K562 (cell line): ENCODE data around the gene WFIKKN1. TPM values are rescaled to one million over a fixed set of nuclear protein-coding genes. Genes with fewer than 3 reads are reported as not detected.

ENCODE experiments used
- ATAC-seq: fragments of 200-7000 bp; cut with Tn5 transposase; 3 replicates; pipeline ENCODE4 v1.9.1; 2020; ENCODE audit warnings: moderate library complexity
- BruUV-seq: library from RNA; stranded (reverse); fragments of 400-500 nt; replicated peaks from 2 replicates; lab custom pipeline; 2021; lab: Mats Ljungman, UMichigan
- CTCF ChIA-PET: fragments of 300-600 bp; formaldehyde crosslinking; extraction: SDS; loops from one replicate; lab custom pipeline; 2021; ENCODE audit warnings: low intra/inter-chr PET ratio; lab: Yijun Ruan, JAX
- POLR2A ChIA-PET: fragments of 300-600, 350-650 bp; sonication (Branson Sonifier 250); formaldehyde crosslinking; extraction: SDS; loops from one replicate; lab custom pipeline; 2021; ENCODE audit warnings: antibody characterized with exemption, inconsistent platforms; lab: Yijun Ruan, JAX
- DNase-seq, 4 experiments: peaks; one replicate each; pipeline versions ENCODE4 v3.0.0 to v3.0.0-alpha.2; 2011 to 2018; ENCODE audit warnings: low spot score in 3 of 4, mixed read lengths in 3 of 4; ENCODE audit errors: extremely low read depth in 1 of 4
- FAIRE-seq: peaks from 2 replicates; lab custom pipeline; 2011; peaks lifted over from hg19 to GRCh38; lab: Jason Lieb, UNC
- H2AFZ ChIP-seq: 2 replicates; pipeline ENCODE4 v1.6.0; 2011; ENCODE audit warnings: low read depth, low read length, control low read depth, inconsistent platforms
- H3K27ac ChIP-seq: fragments of 200-600 bp; 3 replicates; pipeline ENCODE4 v1.8.0; 2011; ENCODE audit warnings: low read depth, mild to moderate bottlenecking, control low read depth, inconsistent platforms, low read length, moderate library complexity, mixed read lengths; ENCODE audit errors: extremely low read depth
- H3K27me3 ChIP-seq, 2 experiments: fragments of 300-600 bp in 1 of 2; 2 replicates in 1 of 2; 3 replicates in 1 of 2; pipeline versions ENCODE4 v1.6.0 to v1.8.0; 2011; ENCODE audit warnings: inconsistent platforms in 2 of 2, low read length in 2 of 2, mild to moderate bottlenecking in 1 of 2, mixed read lengths in 1 of 2, moderate library complexity in 1 of 2; ENCODE audit not compliant: control insufficient read depth in 2 of 2, insufficient read depth in 2 of 2
- H3K36me3 ChIP-seq: fragments of 300-600 bp; 3 replicates; pipeline ENCODE4 v1.8.0; 2011; ENCODE audit warnings: mild to moderate bottlenecking, low read length, inconsistent platforms; ENCODE audit not compliant: control insufficient read depth, insufficient read depth
- H3K4me1 ChIP-seq, 2 experiments: fragments of 200-600 bp in 1 of 2; replicated peaks in 1 of 2; 2 replicates in 1 of 2; 3 replicates in 1 of 2; pipeline versions ENCODE4 v1.5.1 to v1.8.0; 2011; ENCODE audit warnings: inconsistent platforms in 2 of 2, low read length in 2 of 2, mild to moderate bottlenecking in 1 of 2, mixed read lengths in 1 of 2, moderate library complexity in 1 of 2; ENCODE audit not compliant: control insufficient read depth in 2 of 2, insufficient read depth in 2 of 2
- H3K4me2 ChIP-seq: 2 replicates; pipeline ENCODE4 v1.6.1; 2011; ENCODE audit warnings: low read length, control low read depth, inconsistent platforms, mixed read lengths; ENCODE audit not compliant: insufficient read depth
- H3K4me3 ChIP-seq: fragments of 200-600 bp; sonication (generic), shearing (Covaris generic); 2 replicates; pipeline ENCODE4 v1.5.1; 2016; ENCODE audit warnings: control low read depth, inconsistent platforms
- H3K79me2 ChIP-seq: fragments of 200-600 bp; 3 replicates; pipeline ENCODE4 v1.8.0; 2011; ENCODE audit warnings: low read length, inconsistent platforms; ENCODE audit not compliant: control insufficient read depth, insufficient read depth
- H3K9ac ChIP-seq, 2 experiments: 2 replicates each; pipeline versions ENCODE4 v1.6.0 to v1.6.1; 2011; ENCODE audit warnings: low read depth in 2 of 2, low read length in 2 of 2, control low read depth in 1 of 2, inconsistent platforms in 1 of 2, mild to moderate bottlenecking in 1 of 2, mixed read lengths in 1 of 2; ENCODE audit not compliant: insufficient read depth in 1 of 2
- H3K9me1 ChIP-seq: one replicate; pipeline ENCODE4 v1.6.0; 2011; ENCODE audit warnings: inconsistent platforms, mild to moderate bottlenecking, low read length, moderate library complexity; ENCODE audit not compliant: control insufficient read depth, insufficient read depth
- H3K9me3 ChIP-seq: replicated peaks from 2 replicates; pipeline ENCODE4 v1.5.1; 2011; ENCODE audit warnings: low read depth, low read length, inconsistent platforms; ENCODE audit not compliant: control insufficient read depth, insufficient read depth
- H4K20me1 ChIP-seq: replicated peaks from 2 replicates; pipeline ENCODE4 v1.6.1; 2011; ENCODE audit warnings: low read length, inconsistent platforms, mixed read lengths; ENCODE audit not compliant: control insufficient read depth, insufficient read depth
- CEBPG ChIP-seq, 3 experiments: fragments of 200-800 bp in 1 of 3; sonication (Bioruptor generic) in 1 of 3; sonication (generic) in 1 of 3; formaldehyde crosslinking in 1 of 3; IDR thresholded peaks in 2 of 3; conservative IDR thresholded peaks in 1 of 3; 2 replicates each; pipeline versions ENCODE4 v1.6.1 to v1.8.0; 2016 to 2022; ENCODE audit warnings: missing compliant biosample characterization in 2 of 3, missing genetic modification characterization in 2 of 3, mild to moderate bottlenecking in 1 of 3, missing genetic modification reagents in 1 of 3
- GABPB2 ChIP-seq: fragments of 250-450 bp; sonication (Bioruptor Pico); conservative IDR thresholded peaks from 2 replicates; pipeline ENCODE4 v1.5.1; 2021; ENCODE audit warnings: mild to moderate bottlenecking
- KLF16 ChIP-seq: IDR thresholded peaks from 2 replicates; pipeline ENCODE4 v1.6.1; 2016; ENCODE audit warnings: antibody characterized with exemption
- MAFK ChIP-seq: IDR thresholded peaks from 2 replicates; pipeline ENCODE4 v1.6.1; 2011; ENCODE audit warnings: low read length, improper control_type of control experiment
- MIER1 ChIP-seq: fragments of 450-650 bp; IDR thresholded peaks from 2 replicates; pipeline ENCODE4 v1.6.1; 2016; ENCODE audit warnings: antibody characterized with exemption, mild to moderate bottlenecking, low read depth
- NFIC ChIP-seq: fragments of 450-650 bp; IDR thresholded peaks from 2 replicates; pipeline ENCODE4 v1.6.1; 2017; ENCODE audit warnings: mild to moderate bottlenecking, inconsistent platforms
- WGBS: fragments of 100-300 bp; shearing (Covaris generic); methylation state at CpG from one replicate; pipeline ENCODE4 v1.1.6; 2016; ENCODE audit warnings: low coverage, mixed read lengths; ENCODE audit not compliant: insufficient coverage; ENCODE audit errors: missing lambda C conversion rate; 5-methylcytosine and 5-hydroxymethylcytosine counted together
- in situ Hi-C: fragments of 300-500 bp; cut with MboI; formaldehyde crosslinking; loops from 4 replicates; pipeline ENCODE4 v1.15.0; 2018; ENCODE audit warnings: inconsistent platforms, mixed read lengths
- intact Hi-C: fragments of 100-400 bp; cut with micrococcal nuclease; formaldehyde crosslinking; loops from 2 replicates; pipeline ENCODE4 v1.14.2; 2022
- polyA plus RNA-seq, 8 experiments: library from polyadenylated mRNA; depleted of rRNA in 4 of 8; stranded (reverse) in 5 of 8; unstranded in 3 of 8; fragments of >200 nt; fragmentation: Nextera tagmentation in 2 of 8; fragmentation: Illumina TruSeq in 1 of 8; extraction: Ambion mirVana in 2 of 8; extraction: Trizol in 1 of 8; gene quantifications; 2 replicates each; pipeline versions ENCODE4 v1.2.1 to v1.2.3, GENCODE V29; 2011 to 2014; ENCODE audit warnings: inconsistent platforms in 1 of 8, missing spikeins in 1 of 8
- total RNA-seq, 7 experiments: library from RNA; depleted of rRNA in 6 of 7; stranded (reverse); fragments of >200 nt in 6 of 7; fragmentation: Illumina TruSeq in 2 of 7; extraction: Trizol in 2 of 7; gene quantifications; 2 replicates each; pipeline versions ENCODE4 v1.2.1 to v1.2.3, GENCODE V29; 2011 to 2021; ENCODE audit warnings: low replicate concordance in 1 of 7
- TF ChIP-seq, protein P1 (sequence below): conservative IDR thresholded peaks from 2 replicates; pipeline ENCODE4 v1.6.1; 2011; ENCODE audit warnings: low read depth, mild to moderate bottlenecking, low read length; ENCODE audit not compliant: control insufficient read depth
- TF ChIP-seq, protein P2 (sequence below): sonication (generic); formaldehyde crosslinking; IDR thresholded peaks from 2 replicates; pipeline ENCODE4 v1.8.1; 2023; ENCODE audit warnings: mild to moderate bottlenecking, missing genetic modification reagents

WFIKKN1 gene
- total and polyA plus RNA-seq, 9 of the 15 experiments (the other 6 are each of a cell fraction or from before 2014, with no cell fraction given), result 0.14 to 1.1 (median 0.50) TPM; not detected in 4

DNA sequence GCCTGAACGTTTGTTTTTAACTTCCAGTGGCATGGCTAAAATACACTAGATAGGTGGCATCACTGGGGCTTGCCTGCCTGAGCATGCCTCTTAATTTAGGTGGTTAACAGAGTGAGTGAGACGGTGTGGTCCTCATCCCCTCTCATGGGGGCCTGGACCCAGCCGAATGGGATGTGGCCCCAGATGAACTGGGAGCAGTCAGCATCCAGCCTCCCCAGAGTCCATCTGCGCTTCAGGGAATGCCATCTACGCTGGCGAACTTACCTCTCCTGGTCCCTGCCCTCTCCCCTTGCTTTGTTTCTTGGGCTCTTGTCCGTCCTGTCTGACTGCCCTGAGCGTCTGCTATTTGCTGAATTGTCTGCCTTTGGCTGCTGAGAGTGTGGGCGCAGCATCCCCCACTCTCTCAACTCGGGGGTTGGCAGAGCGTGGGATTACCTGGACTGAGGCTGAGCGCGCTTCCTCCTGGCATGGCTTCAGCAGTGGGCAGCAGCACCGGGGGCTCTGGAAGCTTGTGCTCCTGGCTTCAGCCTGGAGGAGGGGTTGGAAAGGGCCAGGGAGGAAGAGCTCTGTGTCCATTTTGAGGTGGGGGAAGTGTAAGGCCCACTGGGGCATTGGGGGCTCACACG lies 38.8 kb upstream of the WFIKKN1 start:
- DNase-seq (no peak), ATAC-seq (no peak), FAIRE-seq (no peak)
- intact Hi-C loops, result no loop called here
- POLR2A ChIA-PET, result interaction anchor here (0.6 to 1.6 kb wide), 4 partner anchors 9 to 30 kb away, joined by 3 to 7 read pairs (median 4); no protein-coding TSS in a partner anchor
- Histone ChIP-seq H4K20me1 (peaks cover 16% of the 10 kb centered on the region), H2AFZ (no peak overlapping the region), H3K79me2 (peaks cover 83% of the 10 kb centered on the region), H3K27me3 (no peaks in the 10 kb centered on the region), H3K4me1 (peaks cover 18 to 66% of the 10 kb centered on the region in 2 experiments; a peak in 4 of 5 replicates), H3K27ac (no peak overlapping the region), H3K9ac (peak overlapping the region in 1 of 2 experiments; percentile 82; a peak in 2 of 4 replicates), H3K4me3 (no peak overlapping the region), H3K4me2 (no peak overlapping the region), H3K36me3 (peaks cover 37% of the 10 kb centered on the region; the same call in 2 of the 3 replicates), H3K9me3 (no peaks in the 10 kb centered on the region), H3K9me1 (peaks cover 7% of the 10 kb centered on the region)
- in situ Hi-C loops, result no loop called here
- 86% methylated on average over 15 of the region's 15 CpGs for WGBS
- CTCF ChIA-PET, result interaction anchor here (0.7 kb wide), 1 partner anchor 9 kb away, joined by 5 read pairs; no protein-coding TSS in a partner anchor
- BruUV-seq, result no TSS peak
- TF ChIP-seq KLF16, result no peak

DNA sequence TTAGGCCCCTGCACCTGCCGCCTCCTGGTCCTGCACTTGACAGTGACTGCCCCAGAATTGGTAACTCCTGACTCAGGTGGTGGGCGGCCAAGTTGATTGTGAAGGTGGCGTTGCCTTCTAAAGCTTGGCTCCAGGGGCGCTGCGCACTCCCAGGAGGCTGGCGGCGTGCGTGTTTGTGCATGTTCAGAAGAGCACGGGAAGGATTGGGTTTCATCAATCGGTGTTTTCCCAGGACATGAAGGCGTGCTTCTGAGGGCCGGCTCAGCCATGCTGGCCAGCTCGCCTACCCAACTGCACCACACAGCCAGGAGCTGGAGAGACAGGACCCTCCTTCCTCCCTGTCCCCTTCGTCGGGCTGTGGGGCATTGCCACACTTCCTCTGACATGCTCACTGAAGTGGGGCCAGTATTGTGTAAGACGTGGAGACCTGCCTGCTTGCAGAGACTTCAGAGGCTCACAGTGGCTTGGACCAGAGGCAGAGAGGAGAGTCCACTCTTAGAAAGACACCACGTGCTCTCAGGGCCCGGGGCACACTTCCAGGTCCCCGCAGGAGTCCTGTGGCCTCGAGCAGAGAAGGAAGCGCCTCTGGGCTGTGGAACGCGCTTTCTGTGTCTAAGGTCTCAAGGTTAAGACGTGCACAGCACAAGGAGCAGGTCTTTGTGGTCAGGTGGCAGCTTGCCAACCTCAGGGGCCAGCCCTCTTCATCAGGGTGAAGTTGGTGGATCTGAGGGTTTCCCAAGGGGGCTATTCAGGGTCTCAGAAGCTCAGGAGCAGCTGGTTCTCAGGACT lies 38.1 kb upstream of the WFIKKN1 start:
- Histone ChIP-seq H3K4me1 (peaks cover 14 to 59% of the 10 kb centered on the region in 2 experiments; a peak in 4 of 5 replicates), H3K27me3 (no peaks in the 10 kb centered on the region), H3K36me3 (peaks cover 33% of the 10 kb centered on the region; the same call in 2 of the 3 replicates), H3K9ac (peak overlapping the region in 1 of 2 experiments; percentile 82; a peak in 2 of 4 replicates), H3K4me3 (no peak overlapping the region), H3K79me2 (peaks cover 79% of the 10 kb centered on the region), H3K9me3 (no peaks in the 10 kb centered on the region), H3K27ac (no peak overlapping the region), H4K20me1 (peaks cover 16% of the 10 kb centered on the region), H3K4me2 (no peak overlapping the region), H3K9me1 (peaks cover 7% of the 10 kb centered on the region), H2AFZ (no peak overlapping the region)
- ChIA-PET POLR2A (interaction anchor here (0.6 to 1.6 kb wide), 8 partner anchors 8 to 43 kb away, joined by 3 to 7 read pairs (median 4); partner anchors contain the start of gene METTL26), CTCF (no interaction called here)
- in situ Hi-C loops (no loop called here), intact Hi-C loops (no loop called here)
- DNase-seq (no peak), ATAC-seq (no peak), FAIRE-seq (no peak)
- no TSS peak for BruUV-seq
- WGBS, result 81% methylated on average over 24 of the region's 24 CpGs
- TF ChIP-seq MIER1 (no peak), GABPB2 (CRISPR knock-in tag) (no peak), NFIC (peak; percentile 68), MAFK (no peak), CEBPG (CRISPR knock-in tag; IDR thresholded peaks at IDR 0.05) (0 out of 2 replicates have a peak, but pooled peaks have one; percentile 49), CEBPG (tag; conservative IDR thresholded peaks at IDR 0.05 in 1 of 2, IDR thresholded peaks at IDR 0.05 in 1 of 2) (no peak)
- TF ChIP-seq, protein P1, sequence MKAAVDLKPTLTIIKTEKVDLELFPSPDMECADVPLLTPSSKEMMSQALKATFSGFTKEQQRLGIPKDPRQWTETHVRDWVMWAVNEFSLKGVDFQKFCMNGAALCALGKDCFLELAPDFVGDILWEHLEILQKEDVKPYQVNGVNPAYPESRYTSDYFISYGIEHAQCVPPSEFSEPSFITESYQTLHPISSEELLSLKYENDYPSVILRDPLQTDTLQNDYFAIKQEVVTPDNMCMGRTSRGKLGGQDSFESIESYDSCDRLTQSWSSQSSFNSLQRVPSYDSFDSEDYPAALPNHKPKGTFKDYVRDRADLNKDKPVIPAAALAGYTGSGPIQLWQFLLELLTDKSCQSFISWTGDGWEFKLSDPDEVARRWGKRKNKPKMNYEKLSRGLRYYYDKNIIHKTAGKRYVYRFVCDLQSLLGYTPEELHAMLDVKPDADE, result no peak
- TF ChIP-seq, protein P2, sequence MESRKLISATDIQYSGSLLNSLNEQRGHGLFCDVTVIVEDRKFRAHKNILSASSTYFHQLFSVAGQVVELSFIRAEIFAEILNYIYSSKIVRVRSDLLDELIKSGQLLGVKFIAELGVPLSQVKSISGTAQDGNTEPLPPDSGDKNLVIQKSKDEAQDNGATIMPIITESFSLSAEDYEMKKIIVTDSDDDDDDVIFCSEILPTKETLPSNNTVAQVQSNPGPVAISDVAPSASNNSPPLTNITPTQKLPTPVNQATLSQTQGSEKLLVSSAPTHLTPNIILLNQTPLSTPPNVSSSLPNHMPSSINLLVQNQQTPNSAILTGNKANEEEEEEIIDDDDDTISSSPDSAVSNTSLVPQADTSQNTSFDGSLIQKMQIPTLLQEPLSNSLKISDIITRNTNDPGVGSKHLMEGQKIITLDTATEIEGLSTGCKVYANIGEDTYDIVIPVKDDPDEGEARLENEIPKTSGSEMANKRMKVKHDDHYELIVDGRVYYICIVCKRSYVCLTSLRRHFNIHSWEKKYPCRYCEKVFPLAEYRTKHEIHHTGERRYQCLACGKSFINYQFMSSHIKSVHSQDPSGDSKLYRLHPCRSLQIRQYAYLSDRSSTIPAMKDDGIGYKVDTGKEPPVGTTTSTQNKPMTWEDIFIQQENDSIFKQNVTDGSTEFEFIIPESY (CRISPR knock-in tag), result 0 out of 2 replicates have a peak, but pooled peaks have one; percentile 50
